IMR-90 (cell line): Measurements from ENCODE around the gene PHF19. TPM values are rescaled to one million over a fixed set of nuclear protein-coding genes. Genes with fewer than 3 reads are reported as not detected.

Experiments used
- ATAC-seq: fragments of 200-7000 bp; cut with Tn5 transposase; 2 replicates; pipeline ENCODE4 v1.9.1; 2020; ENCODE audit warnings: low read depth, mild to moderate bottlenecking, moderate library complexity
- BruUV-seq: library from RNA; stranded (reverse); fragments of 400-500 nt; replicated peaks from 2 replicates; lab custom pipeline; 2021; lab: Mats Ljungman, UMichigan
- CTCF ChIA-PET: fragments of 300-600 bp; formaldehyde crosslinking; extraction: SDS; loops from one replicate; lab custom pipeline; 2021; ENCODE audit warnings: antibody characterized with exemption; lab: Yijun Ruan, JAX
- POLR2A ChIA-PET: fragments of 300-600 bp; sonication (Branson Sonifier 250); formaldehyde crosslinking; loops from one replicate; lab custom pipeline; 2022; ENCODE audit warnings: antibody characterized with exemption; ENCODE audit not compliant: unreplicated experiment; lab: Charles Lee
- DNase-seq: peaks from one replicate; pipeline ENCODE4 v3.0.0; 2013
- H2AFZ ChIP-seq: replicated peaks from 2 replicates; pipeline ENCODE3; 2013; ENCODE audit warnings: low read length, mild to moderate bottlenecking; ENCODE audit not compliant: poor library complexity
- H2AK5ac ChIP-seq: 2 replicates; pipeline ENCODE4 v1.6.1; 2013; ENCODE audit warnings: low read depth, low read length, inconsistent platforms
- H2AK9ac ChIP-seq: replicated peaks from 2 replicates; pipeline ENCODE3; 2013; ENCODE audit warnings: mild to moderate bottlenecking, low read depth, low read length, moderate library complexity; ENCODE audit not compliant: poor library complexity
- H2BK120ac ChIP-seq: 2 replicates; pipeline ENCODE4 v1.6.1; 2013; ENCODE audit warnings: low read depth, low read length, inconsistent platforms
- H2BK15ac ChIP-seq: 3 replicates; pipeline ENCODE4 v1.6.1; 2013; ENCODE audit warnings: low read depth, low read length, inconsistent platforms
- H2BK20ac ChIP-seq: 2 replicates; pipeline ENCODE4 v1.6.1; 2013; ENCODE audit warnings: low read depth, mild to moderate bottlenecking, inconsistent platforms, low read length, moderate library complexity
- H2BK5ac ChIP-seq: 2 replicates; pipeline ENCODE4 v1.6.1; 2013; ENCODE audit warnings: mild to moderate bottlenecking, low read depth, low read length, inconsistent platforms; ENCODE audit not compliant: poor library complexity, severe bottlenecking
- H3K14ac ChIP-seq: replicated peaks from 2 replicates; pipeline ENCODE4 v1.6.1; 2013; ENCODE audit warnings: low read depth, low read length, inconsistent platforms
- H3K18ac ChIP-seq: 2 replicates; pipeline ENCODE4 v1.6.1; 2013; ENCODE audit warnings: low read depth, low read length, control low read depth
- H3K23ac ChIP-seq: 2 replicates; pipeline ENCODE4 v1.6.1; 2013; ENCODE audit warnings: low read depth, low read length, inconsistent platforms
- H3K27ac ChIP-seq: 2 replicates; pipeline ENCODE4 v1.5.1; 2013; ENCODE audit warnings: mild to moderate bottlenecking, control low read depth, low read length; ENCODE audit not compliant: insufficient read depth
- H3K27me3 ChIP-seq: 2 replicates; pipeline ENCODE4 v1.6.1; 2013; ENCODE audit warnings: low read length; ENCODE audit not compliant: control insufficient read depth, insufficient read depth
- H3K36me3 ChIP-seq: 2 replicates; pipeline ENCODE4 v1.6.1; 2013; ENCODE audit warnings: low read length, mixed read lengths; ENCODE audit not compliant: control insufficient read depth, insufficient read depth
- H3K4ac ChIP-seq: 2 replicates; pipeline ENCODE4 v1.6.1; 2013; ENCODE audit warnings: low read depth, low read length, inconsistent platforms
- H3K4me1 ChIP-seq: 2 replicates; pipeline ENCODE4 v1.6.1; 2013; ENCODE audit warnings: low read length, mixed read lengths; ENCODE audit not compliant: control insufficient read depth, insufficient read depth
- H3K4me2 ChIP-seq: 2 replicates; pipeline ENCODE4 v1.6.1; 2013; ENCODE audit warnings: low read depth, mild to moderate bottlenecking, control low read depth, low read length, moderate library complexity
- H3K4me3 ChIP-seq: 2 replicates; pipeline ENCODE4 v1.5.1; 2013; ENCODE audit warnings: low read depth, mild to moderate bottlenecking, control low read depth, low read length, moderate library complexity; ENCODE audit not compliant: insufficient read depth
- H3K56ac ChIP-seq: 2 replicates; pipeline ENCODE4 v1.6.1; 2013; ENCODE audit warnings: low read length, inconsistent platforms; ENCODE audit not compliant: insufficient read depth; ENCODE audit errors: extremely low read depth
- H3K79me1 ChIP-seq, 2 experiments: 2 replicates each; pipeline ENCODE4 v1.6.1; 2013; ENCODE audit warnings: low read length in 2 of 2, inconsistent platforms in 1 of 2, low read depth in 1 of 2
- H3K9ac ChIP-seq: 2 replicates; pipeline ENCODE4 v1.6.1; 2013; ENCODE audit warnings: low read depth, low read length, control low read depth
- H3K9me1 ChIP-seq: 2 replicates; pipeline ENCODE4 v1.6.1; 2013; ENCODE audit warnings: low read length, inconsistent platforms; ENCODE audit not compliant: insufficient read depth
- H3K9me3 ChIP-seq: 2 replicates; pipeline ENCODE4 v1.6.1; 2013; ENCODE audit warnings: low read length; ENCODE audit not compliant: control insufficient read depth, insufficient read depth
- H4K20me1 ChIP-seq: 2 replicates; pipeline ENCODE4 v1.6.1; 2013; ENCODE audit warnings: low read length, inconsistent platforms; ENCODE audit not compliant: insufficient read depth
- H4K5ac ChIP-seq: 2 replicates; pipeline ENCODE4 v1.6.1; 2013; ENCODE audit warnings: mild to moderate bottlenecking, low read depth, low read length, control low read depth
- H4K8ac ChIP-seq, 2 experiments: 2 replicates each; pipeline ENCODE4 v1.6.1; 2013; ENCODE audit warnings: low read depth in 2 of 2, low read length in 2 of 2, control low read depth in 1 of 2, inconsistent platforms in 1 of 2
- H4K91ac ChIP-seq: 2 replicates; pipeline ENCODE4 v1.6.1; 2013; ENCODE audit warnings: low read depth, low read length, inconsistent platforms; ENCODE audit not compliant: insufficient read depth
- CEBPB ChIP-seq: IDR thresholded peaks from 2 replicates; pipeline ENCODE4 v1.6.1; 2012; ENCODE audit warnings: low read depth, low read length, improper control_type of control experiment
- CHD1 ChIP-seq: IDR thresholded peaks from 2 replicates; pipeline ENCODE4 v1.6.1; 2012; ENCODE audit warnings: low read depth, low read length, improper control_type of control experiment
- FOS ChIP-seq: fragments of 150-350 bp; IDR thresholded peaks from 2 replicates; pipeline ENCODE4 v1.6.1; 2016; ENCODE audit warnings: low read depth, low read length
- MAZ ChIP-seq: IDR thresholded peaks from 2 replicates; pipeline ENCODE4 v1.6.1; 2012; ENCODE audit warnings: low read depth, mild to moderate bottlenecking, low read length, improper control_type of control experiment, moderate library complexity, borderline replicate concordance
- MXI1 ChIP-seq: IDR thresholded peaks from 2 replicates; pipeline ENCODE4 v1.6.1; 2012; ENCODE audit warnings: low read depth, mild to moderate bottlenecking, low read length, moderate library complexity, borderline replicate concordance
- NFE2L2 ChIP-seq: fragments of 150-350 bp; IDR thresholded peaks from 2 replicates; pipeline ENCODE4 v1.6.1; 2016; ENCODE audit warnings: low read depth, mild to moderate bottlenecking, low read length
- RAD21 ChIP-seq: IDR thresholded peaks from 2 replicates; pipeline ENCODE4 v1.6.1; 2012; ENCODE audit warnings: low read length, improper control_type of control experiment
- USF2 ChIP-seq: fragments of 150-350 bp; IDR thresholded peaks from 2 replicates; pipeline ENCODE4 v1.6.1; 2017; ENCODE audit warnings: mild to moderate bottlenecking, antibody characterized with exemption, low read length, low read depth
- WGBS, 2 experiments: methylation state at CpG; one replicate each; pipeline versions ENCODE4 v1.1.5 to v1.1.7; 2013; ENCODE audit warnings: missing lambda C conversion rate in 2 of 2; ENCODE audit not compliant: insufficient read length in 1 of 2; ENCODE audit errors: extremely low coverage in 2 of 2; 5-methylcytosine and 5-hydroxymethylcytosine counted together
- dilution Hi-C: fragments of 300-500 bp; cut with HindIII; formaldehyde crosslinking; loops from one replicate; pipeline ENCODE4 v1.14.3; 2018; ENCODE audit warnings: low sequenced_read_pairs; ENCODE audit not compliant: unreplicated experiment
- in situ Hi-C: fragments of 300-500 bp; cut with MboI; formaldehyde crosslinking; loops from 3 replicates; pipeline ENCODE4 v1.14.3; 2019; ENCODE audit warnings: low sequenced_read_pairs, inconsistent platforms, mixed read lengths
- intact Hi-C: fragments of 100-400 bp; cut with micrococcal nuclease; formaldehyde crosslinking; loops from 2 replicates; pipeline ENCODE4 v1.10.0; 2022
- polyA plus RNA-seq, 3 experiments: library from polyadenylated mRNA; depleted of rRNA; stranded (reverse); fragments of >200 nt; gene quantifications; 2 replicates each; pipeline ENCODE4 v1.2.3, GENCODE V29; 2012; ENCODE audit warnings: low replicate concordance in 1 of 3
- total RNA-seq: library from RNA; depleted of rRNA; stranded (reverse); fragments of >200 nt; gene quantifications from 2 replicates; pipeline ENCODE4 v1.2.3, GENCODE V29; 2012
- TF ChIP-seq, protein P1 (sequence below): conservative IDR thresholded peaks from 2 replicates; pipeline ENCODE4 v1.5.1; 2012; ENCODE audit warnings: mild to moderate bottlenecking, low read depth, low read length, improper control_type of control experiment

PHF19 gene
- total and polyA plus RNA-seq, 2 of the 4 experiments (the other 2 are of a cell fraction), result 37.6 to 55.6 TPM

DNA sequence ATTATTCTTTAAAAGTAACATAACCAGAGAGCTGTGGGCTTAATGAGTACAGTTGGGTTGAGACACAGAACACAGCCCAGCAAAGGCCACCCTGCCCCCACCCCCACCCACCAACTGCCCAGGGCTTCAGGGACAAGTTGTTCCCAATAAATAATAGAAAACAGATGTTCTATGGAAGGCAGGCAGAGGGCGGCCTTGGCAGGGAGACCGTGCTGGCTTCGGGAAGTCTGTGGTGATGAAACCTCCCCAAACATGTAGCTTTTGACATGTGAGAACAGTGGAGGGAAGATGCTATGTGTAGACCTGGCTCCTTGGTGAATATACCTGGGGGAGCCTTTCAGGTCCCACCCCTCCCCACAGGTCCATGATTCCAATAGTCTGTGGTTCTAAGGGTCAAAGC is 39.6 kb upstream of the PHF19 start:
- Histone ChIP-seq H4K8ac (no peak overlapping the region), H3K14ac (no peak overlapping the region), H3K36me3 (peaks cover 2% of the 10 kb centered on the region; the same call in 1 of the 2 replicates), H3K4me2 (no peak overlapping the region), H3K79me1 (peaks cover 0 to 17% of the 10 kb centered on the region in 2 experiments; a peak in 2 of 4 replicates), H3K4ac (no peak overlapping the region), H2AK9ac (no peak overlapping the region), H3K4me1 (peaks cover 16% of the 10 kb centered on the region), H2BK5ac (no peak overlapping the region), H3K27me3 (no peaks in the 10 kb centered on the region), H2BK20ac (0 out of 2 replicates have a peak overlapping the region, but pooled peaks have one; percentile 20), H3K4me3 (no peak overlapping the region), H2AK5ac (peak overlapping the region; percentile 83; the same call in 1 of the 2 replicates), H3K9me3 (0 out of 2 replicates have a peak, but pooled peaks cover 2% of the 10 kb centered on the region), H3K18ac (no peak overlapping the region), H4K20me1 (no peaks in the 10 kb centered on the region), H3K27ac (no peak overlapping the region), H4K91ac (no peak overlapping the region), H3K56ac (no peak overlapping the region), H3K9ac (no peak overlapping the region), H2BK15ac (no peak overlapping the region), H3K9me1 (peaks cover 14% of the 10 kb centered on the region), H3K23ac (no peak overlapping the region), H2BK120ac (no peak overlapping the region), H4K5ac (no peak overlapping the region), H2AFZ (peak overlapping the region; percentile 4)
- dilution Hi-C loops, result no loop called here
- intact Hi-C loops, result no loop called here
- ChIA-PET CTCF (interaction anchor here (0.9 to 1.4 kb wide), 3 partner anchors 21 to 30 kb away, joined by 3 to 5 read pairs (median 4); no protein-coding TSS in a partner anchor), POLR2A (no interaction called here)
- ATAC-seq (peak; percentile 74), DNase-seq (peak; percentile 64)
- no TSS peak for BruUV-seq
- no CpG with 5 or more reads among the region's 3 CpGs for WGBS, 2 experiments
- TF ChIP-seq FOS, result no peak
- TF ChIP-seq RAD21, result peak; percentile 49
- TF ChIP-seq NFE2L2, result no peak
- TF ChIP-seq, protein P1, sequence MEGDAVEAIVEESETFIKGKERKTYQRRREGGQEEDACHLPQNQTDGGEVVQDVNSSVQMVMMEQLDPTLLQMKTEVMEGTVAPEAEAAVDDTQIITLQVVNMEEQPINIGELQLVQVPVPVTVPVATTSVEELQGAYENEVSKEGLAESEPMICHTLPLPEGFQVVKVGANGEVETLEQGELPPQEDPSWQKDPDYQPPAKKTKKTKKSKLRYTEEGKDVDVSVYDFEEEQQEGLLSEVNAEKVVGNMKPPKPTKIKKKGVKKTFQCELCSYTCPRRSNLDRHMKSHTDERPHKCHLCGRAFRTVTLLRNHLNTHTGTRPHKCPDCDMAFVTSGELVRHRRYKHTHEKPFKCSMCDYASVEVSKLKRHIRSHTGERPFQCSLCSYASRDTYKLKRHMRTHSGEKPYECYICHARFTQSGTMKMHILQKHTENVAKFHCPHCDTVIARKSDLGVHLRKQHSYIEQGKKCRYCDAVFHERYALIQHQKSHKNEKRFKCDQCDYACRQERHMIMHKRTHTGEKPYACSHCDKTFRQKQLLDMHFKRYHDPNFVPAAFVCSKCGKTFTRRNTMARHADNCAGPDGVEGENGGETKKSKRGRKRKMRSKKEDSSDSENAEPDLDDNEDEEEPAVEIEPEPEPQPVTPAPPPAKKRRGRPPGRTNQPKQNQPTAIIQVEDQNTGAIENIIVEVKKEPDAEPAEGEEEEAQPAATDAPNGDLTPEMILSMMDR, result peak; percentile 47
- no peak for TF ChIP-seq MAZ
- TF ChIP-seq MXI1, result no peak
- TF ChIP-seq CEBPB, result peak; percentile 49
- TF ChIP-seq USF2, result no peak
- no peak for TF ChIP-seq CHD1
- in situ Hi-C loops, result no loop called here
